HG03097 (cell line): ENCODE results near the gene TRAF5.
"Not testable (repeated sequence)": the region's sequence is repeated elsewhere in the genome, so short reads cannot be mapped to it uniquely, and the experiment has no call there.

ENCODE experiments used
- ATAC-seq: cut with Tn5 transposase; IDR thresholded peaks from one replicate; pipeline ENCODE4 v1.9.1; 2021; ENCODE audit not compliant: unreplicated experiment, low FRiP score

Gene TRAF5

DNA sequence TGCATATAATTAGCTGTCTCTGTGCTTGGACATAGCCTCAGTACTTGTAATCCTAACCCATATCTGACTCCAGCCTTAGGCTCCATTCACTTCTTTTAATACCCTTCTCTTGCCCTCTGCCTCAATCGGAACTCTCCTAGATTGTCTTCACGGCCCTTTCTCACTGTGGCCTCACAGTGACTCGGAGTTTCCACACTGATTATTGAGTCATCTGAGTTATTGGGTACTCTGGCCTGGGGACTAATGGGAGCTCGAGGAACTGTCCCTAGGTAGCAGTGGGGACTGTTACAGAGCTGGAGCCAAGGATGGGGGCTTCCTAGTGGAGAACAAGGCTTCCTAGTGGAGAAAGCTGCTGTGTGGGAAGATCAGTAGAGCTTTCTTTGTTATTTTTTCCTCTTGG, 17.0 kb downstream of the TRAF5 start:
- ATAC-seq: no peak

DNA sequence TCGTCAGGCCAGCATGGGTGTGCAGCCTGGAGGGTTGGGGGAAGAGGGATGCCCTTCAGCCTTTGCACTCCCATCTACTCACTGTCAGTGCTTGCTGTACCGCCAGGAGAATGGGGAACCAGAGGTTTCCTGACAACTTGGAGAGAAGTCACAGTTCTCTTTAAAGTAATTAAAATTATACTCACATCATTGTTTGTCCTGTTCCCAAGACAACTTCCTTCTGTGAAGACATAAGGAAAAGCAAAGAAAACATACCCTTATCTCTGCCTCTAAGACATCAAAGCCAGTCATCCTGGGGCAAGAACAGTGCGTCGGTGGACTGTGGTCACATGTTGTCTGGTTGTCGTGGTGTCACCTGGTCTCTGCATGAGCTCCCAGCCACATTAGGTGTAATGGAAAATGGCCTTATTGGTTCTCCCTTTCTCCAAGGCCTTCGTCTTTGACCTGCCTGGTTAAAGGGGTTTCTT, 17.6 kb downstream of the TRAF5 start:
- ATAC-seq: no peak

DNA sequence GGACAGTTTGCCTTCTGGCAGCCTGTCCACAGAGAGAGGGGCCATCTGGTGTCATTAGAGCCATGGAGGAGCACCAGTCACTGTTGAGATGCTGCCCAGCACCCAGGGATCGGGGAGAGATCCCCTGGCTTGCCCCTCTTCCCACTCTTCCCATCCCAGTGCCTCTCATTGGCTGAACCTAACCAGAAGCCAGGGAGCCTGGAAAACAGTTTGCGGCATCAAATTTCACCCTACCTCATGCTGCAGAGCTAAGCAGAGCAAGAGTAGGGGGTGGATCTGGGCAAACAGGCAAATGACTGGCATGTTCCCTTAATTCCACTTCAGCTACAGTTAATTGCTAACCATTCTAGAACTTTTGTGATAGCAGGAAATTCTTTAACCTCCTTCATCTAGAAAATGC, 19.1 kb downstream of the TRAF5 start:
- no peak for ATAC-seq

DNA sequence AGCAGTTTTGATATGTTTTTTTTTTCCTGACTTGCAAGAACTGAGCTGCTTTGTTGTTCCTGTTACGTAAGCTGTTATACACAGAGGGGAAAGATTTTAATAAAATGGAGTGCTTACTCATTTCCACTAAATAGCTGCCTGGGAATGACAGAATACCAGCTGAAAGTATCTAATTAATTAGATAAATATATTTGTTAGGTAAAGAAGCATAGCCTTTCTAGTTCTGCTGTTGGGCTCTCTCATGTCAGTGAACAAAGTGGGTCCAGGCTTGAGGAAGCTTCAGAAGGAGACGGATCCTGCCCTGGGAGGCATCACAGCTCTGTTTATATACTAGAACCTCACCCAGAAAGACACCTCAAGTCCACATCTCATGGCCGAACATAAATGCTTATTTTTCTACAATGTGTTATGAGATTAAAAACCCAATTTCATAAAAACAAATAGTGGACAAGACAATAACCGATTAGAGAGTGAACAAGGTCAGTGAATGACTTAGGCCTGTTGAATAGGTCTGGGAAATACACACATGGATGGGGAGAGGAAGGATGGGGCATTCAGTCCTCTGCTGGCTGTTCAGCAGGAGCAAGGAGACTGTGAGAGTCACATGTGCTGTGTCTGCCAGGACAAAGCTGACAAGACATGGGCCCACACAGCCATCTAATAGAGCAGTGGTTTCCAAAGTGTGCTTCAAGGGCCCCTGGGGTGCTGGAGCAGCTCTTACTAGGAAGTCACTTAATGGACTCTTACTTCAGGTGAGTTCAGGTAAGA, 20.6 kb downstream of the TRAF5 start:
- no peak for ATAC-seq

DNA sequence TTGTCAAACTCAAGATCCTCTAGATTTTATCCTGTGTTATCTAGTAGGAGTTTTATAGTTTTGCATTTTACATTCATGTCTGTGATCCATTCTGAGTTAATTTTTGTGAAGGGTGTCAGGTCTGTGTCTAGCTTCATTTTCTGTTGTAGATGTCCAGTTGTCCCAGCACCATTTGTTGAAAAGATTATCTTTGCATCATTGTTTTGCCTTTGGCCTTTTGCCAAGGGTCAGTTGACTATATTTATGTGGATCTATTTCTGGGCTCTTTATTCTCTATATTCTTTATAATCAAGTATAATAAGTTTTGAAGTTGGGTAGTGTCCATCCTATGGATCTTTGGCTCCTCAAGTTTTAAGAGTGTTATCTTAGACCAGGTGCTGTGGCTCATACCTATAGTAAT, 21.9 kb downstream of the TRAF5 start:
- ATAC-seq: no peak

DNA sequence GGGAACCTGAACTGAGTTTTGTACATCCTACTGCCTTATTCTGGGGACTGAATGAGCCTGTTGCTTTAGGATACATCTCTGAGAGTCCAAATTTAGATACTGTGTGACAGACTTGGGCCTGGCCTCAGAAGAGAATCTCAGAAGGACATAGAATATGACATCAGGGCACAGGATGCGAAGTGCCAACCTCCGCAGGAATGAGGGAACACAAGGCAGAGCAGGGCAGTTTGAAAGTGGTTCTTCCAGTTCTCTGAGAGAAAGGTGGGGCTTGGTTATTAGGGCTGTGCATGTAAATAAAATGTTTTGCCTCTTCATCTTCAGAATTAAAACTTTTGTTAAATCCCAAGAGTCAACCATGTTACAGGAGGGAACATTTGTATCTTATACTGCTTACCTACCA, 23.1 kb downstream of the TRAF5 start:
- ATAC-seq: no peak

DNA sequence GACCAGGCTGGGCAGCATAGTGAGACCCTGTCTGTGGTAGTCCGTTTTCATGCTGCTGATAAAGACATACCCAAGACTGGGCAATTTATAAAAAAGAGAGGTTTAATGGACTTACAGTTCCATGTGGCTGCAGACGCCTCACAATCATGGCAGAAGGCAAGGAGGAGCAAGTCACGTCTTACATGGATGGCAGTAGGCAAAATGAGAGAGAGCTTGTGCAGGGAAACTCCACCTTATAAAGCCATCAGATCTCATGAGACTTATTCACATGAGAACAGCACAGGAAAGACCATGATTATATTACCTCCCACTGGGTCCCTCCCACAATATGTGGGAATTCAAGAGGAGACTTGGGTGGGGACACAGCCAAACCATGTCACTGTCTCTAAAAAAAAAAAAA, 25.4 kb downstream of the TRAF5 start:
- ATAC-seq: not testable (repeated sequence)

DNA sequence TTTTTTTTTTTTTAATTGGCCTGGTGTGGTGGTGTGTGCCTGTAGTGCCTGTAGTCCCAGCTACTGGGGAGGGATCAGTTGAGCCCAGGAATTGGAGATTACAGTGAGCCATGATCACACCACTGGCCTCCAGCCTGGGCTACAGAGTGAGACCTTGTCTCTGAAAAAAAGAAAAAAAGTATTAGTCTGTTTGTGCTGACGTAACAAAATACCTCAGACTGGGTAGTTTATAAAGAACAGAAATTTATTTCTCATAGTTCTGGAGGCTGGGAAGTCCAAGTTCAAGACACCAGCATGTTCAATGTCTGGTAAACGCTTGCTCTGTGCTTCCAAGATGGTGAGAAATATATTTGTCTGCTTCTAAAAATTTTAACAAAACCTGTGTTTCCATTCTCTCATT, 25.8 kb downstream of the TRAF5 start:
- no peak for ATAC-seq

DNA sequence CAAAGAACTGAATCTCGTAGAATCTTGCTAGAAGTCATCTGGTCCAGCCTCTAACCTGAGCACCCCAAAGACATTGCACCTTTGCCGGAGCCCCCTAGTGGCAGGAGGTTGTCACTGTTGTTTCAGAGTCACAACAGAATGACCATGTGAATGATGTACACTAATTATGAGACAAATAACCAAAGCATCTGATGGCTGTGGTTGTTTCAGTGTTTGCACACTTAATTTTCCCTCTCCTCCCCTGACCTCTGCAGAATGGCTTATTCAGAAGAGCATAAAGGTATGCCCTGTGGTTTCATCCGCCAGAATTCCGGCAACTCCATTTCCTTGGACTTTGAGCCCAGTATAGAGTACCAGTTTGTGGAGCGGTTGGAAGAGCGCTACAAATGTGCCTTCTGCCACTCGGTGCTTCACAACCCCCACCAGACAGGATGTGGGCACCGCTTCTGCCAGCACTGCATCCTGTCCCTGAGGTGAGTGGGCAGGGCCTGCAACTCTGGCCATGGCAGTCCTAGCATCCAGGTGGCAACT, 26.4 kb downstream of the TRAF5 start:
- ATAC-seq: peak; percentile 88

DNA sequence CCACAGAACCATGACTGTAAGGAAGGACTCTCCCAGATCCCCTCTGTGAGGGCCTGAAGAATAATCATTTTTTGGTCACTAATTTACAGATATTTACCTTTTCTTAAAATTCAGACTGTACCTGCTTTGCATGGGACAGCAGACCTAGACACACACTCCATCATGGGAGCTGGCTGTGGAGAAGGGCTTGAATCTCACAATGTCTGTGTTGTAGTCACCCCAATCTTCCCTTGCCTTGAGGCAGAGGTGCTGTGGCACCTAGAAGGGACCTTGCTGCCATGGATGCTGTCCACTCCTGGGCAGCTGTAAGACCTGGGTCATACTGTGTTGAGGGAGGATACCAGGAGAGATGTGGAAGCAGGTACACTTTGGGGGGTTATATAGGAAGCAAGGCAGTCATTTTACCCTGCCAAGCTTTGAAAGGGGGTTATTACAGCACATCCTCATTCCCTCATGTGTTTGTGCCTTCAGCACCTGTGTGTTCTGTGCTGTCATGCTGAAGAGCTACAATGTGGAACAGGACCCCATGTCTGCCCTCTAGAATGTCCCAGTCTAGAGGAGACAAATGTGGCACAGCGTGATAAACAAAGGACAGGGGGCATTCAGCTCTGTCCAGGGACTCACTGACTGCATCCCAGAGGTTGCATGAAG, 27.1 kb downstream of the TRAF5 start:
- no peak for ATAC-seq

DNA sequence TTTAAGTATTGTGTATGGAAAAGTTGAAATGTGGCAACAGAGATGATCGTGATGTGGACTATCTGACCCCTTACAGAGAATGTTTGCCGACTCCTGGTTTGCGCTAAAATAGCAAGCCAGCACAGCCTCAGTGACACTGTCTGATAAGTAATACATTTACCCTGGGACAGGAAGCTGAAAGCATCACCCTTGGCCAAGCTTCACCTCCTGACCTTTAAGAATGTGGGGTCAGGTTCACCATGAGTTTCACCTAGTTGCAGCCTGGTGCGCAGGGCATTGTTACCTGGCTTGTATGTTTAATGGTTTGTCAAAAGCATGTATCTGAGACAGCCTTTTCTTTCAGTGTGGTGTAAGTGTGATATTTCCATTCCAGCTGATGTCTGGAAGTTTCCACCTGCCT, 29.2 kb downstream of the TRAF5 start:
- ATAC-seq: no peak

DNA sequence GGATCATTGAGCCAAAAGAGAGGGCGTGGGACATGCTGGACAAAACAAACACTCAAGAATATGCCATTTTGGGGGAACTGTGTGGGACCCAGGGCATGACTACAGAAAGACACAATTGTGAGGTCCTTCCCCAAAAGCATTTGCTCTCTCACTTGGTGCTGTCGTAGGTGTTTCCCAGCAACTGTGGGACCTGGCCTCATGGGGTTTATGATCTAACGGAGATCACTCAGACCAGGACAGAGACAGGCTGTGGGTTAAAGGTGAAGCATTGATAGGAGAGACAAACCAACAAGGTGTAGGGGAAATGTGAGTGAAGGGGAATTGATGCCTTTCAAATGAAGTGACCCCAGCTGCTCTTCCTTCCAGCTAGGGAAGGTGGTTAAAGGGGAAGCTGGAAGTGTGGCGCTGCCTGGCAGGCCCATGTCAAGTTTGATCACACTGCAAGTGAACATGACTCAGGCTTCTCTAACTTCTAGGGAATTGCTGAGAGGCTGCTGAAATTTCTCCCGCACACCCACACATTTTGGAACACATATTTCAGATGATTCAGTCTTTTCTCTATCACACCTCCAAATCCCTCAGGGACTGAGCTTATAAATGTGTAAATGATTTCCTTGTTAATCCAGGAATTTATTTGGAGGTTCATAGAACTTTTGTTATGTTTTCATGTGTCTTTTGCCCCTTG, 30.2 kb downstream of the TRAF5 start:
- no peak for ATAC-seq

DNA sequence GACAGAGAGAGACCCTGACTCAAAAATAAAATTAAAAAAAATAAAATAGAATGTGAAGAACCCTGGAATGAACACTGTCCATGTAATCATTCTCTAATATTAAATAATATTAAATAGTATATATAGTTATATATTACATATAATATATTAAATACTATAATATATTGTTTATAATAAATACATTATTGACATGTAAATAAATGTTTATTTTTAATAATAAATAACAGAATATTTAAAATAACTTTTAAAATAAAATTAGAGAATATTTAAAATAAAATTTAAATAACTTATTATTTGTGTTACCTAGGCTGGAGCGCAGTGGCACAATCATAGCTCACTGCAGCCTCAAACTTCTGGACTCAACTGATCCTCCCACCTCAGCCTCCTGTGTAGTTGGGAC, 32.1 kb downstream of the TRAF5 start:
- no peak for ATAC-seq

DNA sequence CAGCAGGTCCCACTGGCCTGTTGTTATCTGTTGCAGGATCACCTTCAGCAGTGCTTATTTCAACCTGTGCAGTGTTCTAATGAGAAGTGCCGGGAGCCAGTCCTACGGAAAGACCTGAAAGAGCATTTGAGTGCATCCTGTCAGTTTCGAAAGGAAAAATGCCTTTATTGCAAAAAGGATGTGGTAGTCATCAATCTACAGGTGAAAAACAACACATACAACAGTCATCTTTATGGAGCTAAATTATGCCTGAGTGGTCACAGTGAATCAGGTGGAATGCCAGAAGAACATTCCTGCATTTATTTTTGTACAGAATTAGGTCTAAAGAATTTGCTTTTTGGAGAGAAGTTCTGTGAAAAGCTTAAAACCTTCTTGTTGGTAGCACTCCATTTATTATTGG, 33.2 kb downstream of the TRAF5 start:
- no peak for ATAC-seq

DNA sequence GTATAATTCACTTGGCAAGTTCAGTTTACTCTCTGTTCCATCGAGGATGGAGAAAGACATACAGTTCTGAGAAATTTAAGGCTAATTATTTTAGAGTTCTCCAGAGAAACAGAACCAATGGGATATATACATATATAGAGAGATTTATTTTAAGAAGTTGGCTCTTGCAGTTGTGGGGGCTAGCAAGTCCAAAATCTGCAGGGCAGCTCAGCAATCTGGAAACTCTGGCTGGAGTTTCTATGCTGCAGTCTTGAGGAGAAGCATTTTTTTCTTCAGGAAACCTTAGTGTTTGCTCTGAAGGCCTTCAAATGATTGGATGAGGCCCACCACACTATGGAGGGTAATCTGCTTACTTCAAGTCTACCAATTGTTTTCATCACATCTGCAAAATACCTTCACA, 34.6 kb downstream of the TRAF5 start:
- ATAC-seq: no peak

DNA sequence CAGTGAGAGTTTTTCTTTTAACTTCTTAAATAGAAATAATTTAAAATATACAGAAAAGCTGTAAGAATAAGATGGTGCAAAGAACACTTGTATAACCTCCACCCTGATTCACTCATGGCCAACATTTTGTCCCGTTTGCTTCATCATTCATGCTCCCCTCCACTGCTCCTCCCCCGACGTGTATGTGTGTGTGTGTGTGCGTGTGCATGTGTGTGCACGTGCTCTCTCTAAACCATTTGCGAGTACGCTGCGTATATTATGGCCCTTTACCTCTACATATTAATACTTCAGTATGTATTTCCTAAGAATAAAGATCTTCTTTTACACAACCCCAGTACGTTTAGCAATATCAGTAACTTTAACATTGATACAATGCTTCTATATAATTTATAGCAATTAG, 43.0 kb downstream of the TRAF5 start:
- ATAC-seq: no peak

DNA sequence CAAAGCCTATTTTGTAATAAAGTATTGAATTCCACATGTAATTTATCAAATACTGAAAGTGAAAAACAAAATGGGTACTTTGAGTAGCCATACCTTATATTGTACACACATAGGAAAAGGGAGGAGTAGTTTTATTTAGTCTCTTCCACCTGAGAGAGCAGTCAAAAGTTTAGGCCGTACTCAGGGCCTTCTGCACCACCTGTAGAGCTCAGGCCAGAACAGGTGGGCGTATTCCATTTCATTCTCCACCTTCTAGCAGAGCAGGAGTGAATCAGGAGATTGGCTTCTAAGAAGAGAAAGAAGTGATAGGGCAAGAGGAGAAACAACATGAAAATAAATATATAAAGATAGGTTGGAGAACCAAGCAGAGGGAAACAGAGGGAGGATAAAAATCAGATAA, 44.0 kb downstream of the TRAF5 start:
- ATAC-seq: no peak

DNA sequence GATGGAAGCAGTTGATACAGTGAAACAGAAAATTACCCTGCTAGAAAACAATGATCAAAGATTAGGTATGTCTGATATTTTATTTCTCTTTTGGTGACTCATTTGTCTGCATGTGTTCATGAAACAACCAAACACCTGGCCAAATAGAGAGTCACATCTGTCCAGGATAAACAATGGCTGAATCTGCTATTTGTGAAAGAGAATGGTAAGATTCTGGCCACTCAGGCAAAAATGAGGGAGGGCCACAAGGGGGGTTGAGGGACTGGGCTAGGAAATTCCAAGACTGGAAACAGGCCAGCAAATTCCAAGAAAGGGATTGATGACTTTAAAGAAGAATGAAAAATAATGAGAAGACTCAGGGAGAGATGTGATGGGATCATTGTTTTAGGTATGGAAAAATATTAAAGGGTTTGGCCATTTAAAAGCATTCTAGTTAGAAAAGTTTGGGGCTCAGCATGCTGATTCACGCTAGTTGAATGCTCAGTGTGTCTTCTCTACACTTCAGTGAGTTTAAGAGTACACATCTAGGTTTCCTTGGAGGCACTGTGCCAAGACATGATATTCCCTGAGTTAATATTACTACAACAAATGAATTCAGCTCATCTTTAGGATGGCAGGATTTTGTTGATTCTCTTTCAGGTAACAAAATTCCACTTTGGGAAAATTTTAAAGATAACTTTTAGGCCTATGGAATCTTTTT, 44.9 kb downstream of the TRAF5 start:
- ATAC-seq: no peak

DNA sequence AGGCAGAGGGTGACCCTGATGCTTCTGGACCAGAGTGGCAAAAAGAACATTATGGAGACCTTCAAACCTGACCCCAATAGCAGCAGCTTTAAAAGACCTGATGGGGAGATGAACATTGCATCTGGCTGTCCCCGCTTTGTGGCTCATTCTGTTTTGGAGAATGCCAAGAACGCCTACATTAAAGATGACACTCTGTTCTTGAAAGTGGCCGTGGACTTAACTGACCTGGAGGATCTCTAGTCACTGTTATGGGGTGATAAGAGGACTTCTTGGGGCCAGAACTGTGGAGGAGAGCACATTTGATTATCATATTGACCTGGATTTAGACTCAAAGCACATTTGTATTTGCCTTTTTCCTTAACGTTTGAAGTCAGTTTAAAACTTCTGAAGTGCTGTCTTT, 45.8 kb downstream of the TRAF5 start:
- ATAC-seq: no peak

DNA sequence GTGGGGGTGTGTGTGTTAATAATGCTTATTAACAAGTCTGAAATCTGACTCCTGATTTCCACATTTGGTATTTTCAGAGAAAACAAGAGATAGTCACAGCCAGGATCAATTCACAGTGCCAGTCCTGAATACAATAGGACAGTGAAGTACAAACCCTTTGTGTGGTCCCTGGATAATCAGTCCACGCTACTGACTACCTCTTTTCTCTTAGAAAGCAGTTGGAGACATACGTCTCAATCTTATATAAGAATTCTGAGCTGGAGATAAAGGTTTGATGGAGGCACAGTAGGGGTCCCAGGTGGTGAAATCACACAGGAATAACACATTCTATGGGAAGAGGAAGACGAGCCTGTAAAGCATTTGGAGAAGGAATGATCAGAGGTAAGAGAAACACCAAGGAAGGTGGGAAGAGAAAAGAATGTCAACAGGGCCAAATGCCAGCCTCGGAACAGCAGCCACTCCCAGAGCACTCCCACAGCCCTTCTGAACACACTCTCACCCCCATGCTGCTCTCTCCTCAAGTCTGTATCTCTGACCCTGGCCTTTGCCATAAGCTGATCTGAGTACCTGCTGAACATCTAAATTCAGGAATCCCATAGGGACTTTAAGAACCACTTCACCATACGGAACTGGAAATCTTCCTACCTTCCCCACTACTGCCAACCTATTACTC, 48.6 kb downstream of the TRAF5 start:
- ATAC-seq: no peak
